HG03354 (cell line): ENCODE data around the gene ARVCF.
"Not testable (repeated sequence)": the region's sequence is repeated elsewhere in the genome, so short reads cannot be mapped to it uniquely, and the experiment has no call there.

Experiments
- ATAC-seq: cut with Tn5 transposase; IDR thresholded peaks from one replicate; pipeline ENCODE4 v1.9.1; 2021; ENCODE audit warnings: mild to moderate bottlenecking; ENCODE audit not compliant: unreplicated experiment, poor library complexity, severe bottlenecking

Gene ARVCF

DNA sequence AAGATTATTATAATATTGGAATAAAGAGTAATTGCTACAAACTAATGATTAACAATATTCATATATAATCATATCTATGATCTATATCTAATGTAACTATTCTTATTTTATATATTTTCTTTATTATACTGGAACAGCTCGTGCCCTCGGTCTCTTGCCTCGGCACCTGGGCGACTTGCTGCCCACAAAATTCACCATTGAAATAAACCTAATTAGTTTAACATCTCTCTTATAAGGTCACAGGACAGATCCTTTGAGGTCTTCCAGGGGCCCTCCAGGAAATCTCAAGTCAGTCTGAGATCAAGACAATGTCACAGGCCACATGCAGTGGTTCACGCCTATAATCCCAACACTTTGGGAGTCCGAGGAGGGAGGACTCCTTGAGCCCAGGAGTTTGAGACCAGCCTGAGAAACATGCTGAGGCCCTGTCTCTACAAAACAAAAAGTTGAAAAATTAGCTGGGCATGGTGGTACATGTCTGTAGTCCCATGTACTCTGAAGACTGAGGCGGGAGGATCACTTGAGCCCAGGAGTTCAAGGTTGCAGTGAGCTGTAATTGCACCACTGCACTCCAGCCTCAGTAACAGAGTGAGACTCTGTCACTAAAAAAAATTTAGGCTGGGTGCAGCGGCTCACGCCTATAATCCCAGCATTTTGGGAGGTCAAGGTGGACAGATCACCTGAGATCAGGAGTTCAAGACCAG, 68.4 kb downstream of the ARVCF start:
- no peak for ATAC-seq

DNA sequence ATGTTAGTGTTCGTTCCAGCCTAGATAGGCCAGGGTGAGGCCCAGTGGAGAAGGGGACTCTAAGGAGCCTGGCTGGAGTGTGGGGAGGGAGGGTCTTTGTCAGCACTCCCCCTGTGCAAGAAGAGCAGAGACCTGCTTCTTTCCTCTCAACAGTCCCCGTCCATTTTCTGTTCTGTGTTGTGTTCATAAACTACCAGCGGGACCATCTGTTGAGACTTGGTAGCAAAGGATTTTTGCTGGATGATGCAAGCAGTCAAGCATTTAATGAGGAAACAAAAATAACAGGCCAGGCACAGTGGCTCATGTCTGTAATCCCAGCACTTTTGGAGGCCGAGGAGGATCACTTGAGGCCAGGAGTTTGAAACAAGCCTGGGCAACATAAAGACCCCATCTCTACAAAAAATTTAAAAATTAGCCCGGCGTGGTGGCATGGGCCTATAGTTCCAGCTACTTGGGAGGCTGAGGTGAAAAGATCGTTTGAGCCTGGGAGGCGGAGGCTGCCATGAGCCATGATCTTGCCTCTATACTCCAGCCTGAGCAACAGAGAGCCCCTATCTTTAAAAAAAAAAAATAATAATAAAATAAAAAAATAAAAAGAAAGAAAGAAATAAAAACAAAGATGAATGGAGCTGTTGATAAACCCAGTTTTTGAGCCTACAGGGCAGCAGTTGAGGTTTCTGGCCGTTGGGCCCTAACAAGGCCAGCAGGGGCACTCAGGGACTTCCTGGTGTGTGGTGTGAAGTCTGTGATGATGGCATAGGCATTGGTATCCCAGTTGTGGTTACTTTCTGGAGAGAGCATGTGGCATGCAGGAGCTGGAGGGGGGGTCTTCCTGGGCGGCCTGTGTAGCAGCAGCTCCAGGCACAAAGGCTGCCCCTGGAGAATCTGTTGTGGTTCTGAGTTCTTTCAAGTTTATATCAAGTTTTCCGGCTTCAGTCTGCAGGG, 73.3 kb downstream of the ARVCF start:
- ATAC-seq, result no peak

GRCh38 chr22:19942157-19943081, 74.2 kb downstream of the ARVCF start:
- no peak for ATAC-seq

DNA sequence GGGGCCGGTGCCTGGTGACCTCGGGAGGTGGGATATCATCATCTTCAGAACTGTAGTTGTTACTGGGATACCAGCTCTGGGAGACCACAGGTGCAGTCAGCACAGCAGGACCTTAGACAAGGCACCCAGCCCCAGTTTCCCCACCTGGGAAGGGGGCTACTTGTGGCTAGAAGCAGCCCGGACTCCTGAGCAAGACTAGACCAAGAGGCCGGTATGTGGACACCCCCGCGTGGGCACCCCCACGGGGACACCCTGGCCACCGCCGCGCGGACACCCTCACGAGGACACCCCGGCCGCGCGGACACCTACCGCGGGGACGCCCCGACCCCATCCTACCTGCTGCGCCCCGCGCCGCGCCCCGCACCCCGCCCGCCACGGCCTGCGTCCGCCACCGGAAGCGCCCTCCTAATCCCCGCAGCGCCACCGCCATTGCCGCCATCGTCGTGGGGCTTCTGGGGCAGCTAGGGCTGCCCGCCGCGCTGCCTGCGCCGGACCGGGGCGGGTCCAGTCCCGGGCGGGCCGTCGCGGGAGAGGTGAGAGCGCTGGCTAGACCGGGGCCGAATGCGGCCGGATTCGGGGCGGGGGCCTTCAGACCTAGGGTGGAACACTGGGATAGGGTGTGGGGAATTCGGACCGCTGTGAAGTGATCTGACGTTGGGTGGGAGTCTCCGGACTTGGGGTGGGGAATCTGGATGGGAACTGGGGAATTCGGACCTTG, 75.1 kb downstream of the ARVCF start, which contains the start of the genes COMT and TXNRD2:
COMT (plus strand) TSS at position 408 of the 718 bp plus-strand sequence. CDS start 20,755 bp downstream, outside the sequence.
TXNRD2 (minus strand) TSS at position 454 of the 718 bp plus-strand sequence; CDS start at position 439, 15 bp downstream.
- no peak for ATAC-seq

DNA sequence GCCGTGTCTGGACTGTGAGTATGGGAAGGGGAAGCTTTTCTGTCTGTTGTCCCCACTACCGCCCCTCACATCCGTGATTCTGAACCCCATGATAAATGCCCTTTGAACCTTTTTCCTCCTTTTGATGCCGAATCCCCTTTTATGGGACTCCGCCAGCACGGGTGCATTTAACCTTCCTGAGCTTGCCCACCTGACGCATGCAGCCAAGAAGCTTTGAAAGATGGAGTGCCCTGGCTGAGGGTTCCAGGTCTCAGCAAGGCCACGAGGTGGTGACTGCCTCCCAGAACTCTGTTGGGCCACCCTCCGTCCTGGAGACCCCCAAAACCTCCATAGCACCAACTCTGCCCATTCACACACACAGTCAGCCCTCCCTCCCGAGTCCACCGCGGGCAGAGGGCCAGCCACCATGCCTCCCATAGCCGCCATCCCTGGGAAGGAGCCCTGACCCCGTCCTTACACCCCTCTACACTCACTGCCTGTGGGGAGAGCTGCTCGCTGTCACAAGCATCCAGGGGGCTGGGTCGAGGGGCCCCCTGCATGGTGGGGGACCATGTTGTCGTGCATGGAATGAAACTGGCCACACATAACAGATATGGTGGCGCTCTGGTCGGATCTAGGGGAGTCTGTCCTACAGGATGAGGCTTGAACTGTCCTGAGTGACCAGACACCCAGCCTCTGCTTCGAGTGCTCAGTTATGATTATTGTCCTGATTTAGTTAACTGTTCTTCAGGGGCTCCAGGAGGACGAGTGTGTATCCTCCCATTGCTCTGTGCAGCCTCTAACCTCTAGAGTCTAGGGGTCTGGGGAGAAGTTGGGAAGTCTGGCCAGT, 75.9 kb downstream of the ARVCF start:
- ATAC-seq, result no peak

GRCh38 chr22:19937616-19938473, 78.8 kb downstream of the ARVCF start:
- no peak for ATAC-seq

- no peak for ATAC-seq
Observed at GRCh38 chr22:19936513-19936912, 80.1 kb downstream of the ARVCF start.

DNA sequence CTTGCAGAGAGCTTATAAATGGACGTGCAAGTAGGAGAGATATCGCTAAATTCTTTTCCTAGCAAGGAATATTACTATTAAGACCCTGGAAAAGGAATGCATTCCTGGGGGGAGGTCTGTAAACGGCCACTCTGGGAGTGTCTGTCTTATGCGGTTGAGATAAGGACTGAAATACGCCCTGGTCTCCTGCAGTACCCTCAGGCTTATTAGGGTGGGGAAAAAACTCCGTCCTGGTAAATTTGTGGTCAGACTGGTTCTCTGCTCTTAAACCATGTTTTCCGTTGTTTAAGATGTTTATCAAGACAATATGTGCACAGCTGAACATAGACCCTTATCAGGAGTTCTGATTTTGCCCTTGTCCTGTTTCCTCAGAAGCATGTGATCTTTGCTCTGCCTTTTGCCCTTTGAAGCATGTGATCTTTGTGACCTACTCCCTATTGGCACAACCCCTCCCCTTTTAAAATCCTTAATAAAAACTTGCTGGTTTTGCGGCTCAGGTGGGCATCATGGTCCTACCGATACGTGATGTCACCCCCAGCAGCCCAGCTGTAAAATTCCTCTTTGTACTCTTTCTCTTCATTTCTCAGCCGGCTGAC, 81.4 kb downstream of the ARVCF start:
- ATAC-seq, result not testable (repeated sequence)

GRCh38 chr22:19933341-19934241, 83.0 kb downstream of the ARVCF start:
- ATAC-seq, result no peak

- no peak for ATAC-seq
Observed at GRCh38 chr22:19932367-19933206, 84.0 kb downstream of the ARVCF start.

DNA sequence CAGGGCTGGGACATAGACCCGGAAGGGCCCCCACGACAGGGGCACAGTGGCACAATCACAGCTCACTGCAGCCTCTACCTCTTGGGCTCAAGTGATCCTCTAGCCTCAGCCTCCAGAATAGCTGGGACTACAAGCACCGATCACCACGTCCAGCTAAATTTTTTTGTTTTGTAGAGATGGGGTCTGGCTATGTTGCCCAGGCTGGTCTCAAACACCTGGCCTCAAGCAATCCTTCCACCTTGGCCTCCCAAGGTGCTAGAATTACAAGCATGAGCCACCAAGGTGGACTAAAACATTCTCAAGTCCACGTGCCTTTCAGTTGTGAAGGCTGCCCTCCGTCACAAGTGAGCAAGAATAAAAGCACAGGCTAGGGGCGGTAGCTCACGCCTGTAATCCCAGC, 85.1 kb downstream of the ARVCF start:
- ATAC-seq, result no peak

DNA sequence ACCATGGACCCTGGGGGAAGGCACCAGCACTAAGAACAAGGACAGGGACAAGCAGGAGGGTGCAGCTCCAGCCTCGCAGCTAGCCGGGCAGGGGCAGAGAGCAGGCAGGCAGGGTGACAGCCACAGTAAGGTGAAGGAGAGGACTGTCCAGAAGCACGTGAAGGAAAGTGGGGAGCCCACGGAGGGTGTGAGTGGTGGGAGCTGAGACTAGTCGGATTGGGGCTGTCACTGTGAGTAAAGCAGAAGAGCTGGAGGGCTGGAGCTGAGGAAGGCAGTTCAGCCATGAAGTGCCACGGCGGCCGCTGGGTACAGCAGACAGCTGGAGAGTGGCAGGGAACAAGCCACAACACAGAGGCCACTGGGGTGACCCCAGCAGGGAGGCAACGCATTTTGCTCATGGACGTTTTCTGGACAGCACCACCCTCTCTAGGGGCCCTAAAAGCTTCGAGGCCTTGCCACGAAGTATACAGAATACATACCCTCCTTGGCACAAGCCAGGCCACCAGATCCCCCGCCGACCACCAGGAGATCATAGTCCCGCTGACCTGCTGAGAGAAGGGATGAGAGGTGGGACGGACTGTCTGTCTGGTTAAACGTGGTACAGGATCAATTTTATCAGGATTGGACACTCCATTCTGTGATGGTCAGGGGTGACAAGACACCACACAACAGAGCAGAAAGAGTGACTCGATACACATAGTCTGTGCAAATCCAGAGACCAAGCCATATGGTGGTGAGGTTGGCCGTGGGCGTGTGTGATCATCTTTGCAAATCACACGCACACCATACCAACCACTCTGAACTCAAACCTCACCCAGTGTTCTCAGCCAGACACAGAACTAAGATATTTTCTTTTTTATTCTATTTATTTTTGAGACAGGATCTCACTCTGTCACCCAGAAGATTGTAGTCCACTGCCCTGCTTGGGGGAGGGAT, 85.8 kb downstream of the ARVCF start:
- no peak for ATAC-seq

DNA sequence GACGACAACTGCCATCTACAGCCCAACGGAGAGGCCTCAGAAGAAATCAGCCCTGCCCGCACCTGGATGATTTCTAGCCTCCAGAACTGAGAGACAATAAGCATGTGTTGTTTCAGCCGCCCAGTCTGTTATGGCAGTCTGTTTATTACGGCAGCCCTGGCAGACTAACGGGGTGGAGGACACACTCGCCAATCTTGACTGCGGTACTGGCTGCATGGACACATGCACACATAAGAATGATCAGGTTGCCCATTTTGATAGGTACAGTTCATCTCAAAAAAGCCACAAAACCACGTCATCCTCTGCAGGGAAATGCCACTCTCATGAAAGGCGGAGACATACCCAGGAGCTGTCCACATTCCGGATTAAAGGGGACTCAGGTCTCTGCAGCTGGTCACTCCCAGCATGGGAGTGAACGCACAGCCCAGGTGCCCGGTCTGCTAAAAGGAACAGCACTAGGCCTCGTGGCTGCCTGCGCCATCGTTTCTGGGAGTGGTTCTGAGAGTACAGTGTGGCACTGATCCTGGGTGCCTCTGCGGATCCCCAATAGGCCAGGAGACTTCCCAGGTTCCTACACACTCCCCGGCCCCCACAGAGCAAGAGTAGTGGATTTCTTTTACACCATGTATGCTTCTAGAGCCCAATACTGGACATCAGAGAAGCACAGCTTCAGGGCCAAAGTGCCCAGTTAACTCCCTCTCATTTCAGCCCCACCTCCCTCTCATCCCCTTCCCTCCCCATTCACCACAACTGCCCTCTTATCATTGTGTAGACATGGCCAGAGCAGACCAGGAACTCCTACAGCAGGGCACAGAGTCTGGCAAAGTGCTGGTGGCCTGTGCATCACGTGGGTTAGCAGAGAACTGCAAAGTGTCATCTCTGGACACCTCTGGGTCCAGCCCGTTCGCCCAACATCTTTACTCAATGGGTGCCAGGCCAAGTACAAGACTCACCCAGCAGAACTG, 86.8 kb downstream of the ARVCF start:
- no peak for ATAC-seq
